Limb (tissue), 2 donors: ENCODE measurements around the gene TRIP4.
"Not testable (repeated sequence)": the region's sequence is repeated elsewhere in the genome, so short reads cannot be mapped to it uniquely, and the experiment has no call there.

Experiments
- DNase-seq, 2 donors: peaks; one replicate each; pipeline ENCODE4 v3.0.0-alpha.2; 2016; ENCODE audit errors: extremely low spot score in 2 of 2

The TRIP4 gene

DNA sequence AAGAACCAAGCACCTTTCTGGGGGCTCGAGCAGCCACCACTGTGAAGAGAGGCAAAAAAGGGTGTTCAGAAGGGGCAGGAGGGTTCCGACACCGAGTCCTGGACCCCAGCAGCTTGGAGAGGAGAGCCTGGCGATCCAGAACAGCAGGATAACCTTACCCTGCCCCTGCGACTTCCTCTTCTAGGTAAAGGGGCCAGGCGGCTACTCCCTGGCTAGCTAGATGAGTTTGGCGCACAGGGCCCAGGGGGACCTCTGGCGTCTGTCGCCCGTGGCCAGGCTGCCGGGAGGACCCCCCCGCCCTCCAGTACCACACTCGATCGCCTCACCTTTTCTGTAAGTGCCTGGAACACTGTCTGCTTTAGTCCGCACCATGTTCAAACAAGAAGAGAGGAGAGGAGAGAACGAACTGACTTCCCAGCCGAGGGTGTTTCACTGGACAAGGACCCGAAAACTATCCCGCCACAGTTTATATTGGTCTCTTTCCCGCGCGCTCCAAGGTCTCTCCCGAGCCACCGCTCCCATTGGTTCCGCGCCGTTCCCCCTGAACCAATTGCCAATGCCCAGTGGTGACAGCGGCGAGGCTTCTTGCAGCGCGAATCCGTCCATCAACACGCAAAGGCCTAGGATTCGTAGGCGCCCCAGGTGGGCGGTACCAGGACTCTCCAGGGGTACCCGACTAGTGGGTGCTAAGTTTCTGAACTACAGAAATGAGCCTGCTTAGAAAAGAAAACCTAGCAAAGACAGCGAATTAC lies 6.5 kb upstream of the TRIP4 start, which contains the start of gene PCLAF:
TSS of gene PCLAF (minus strand) at position 442 of the 752 bp plus-strand sequence. CDS start at position 372, 70 bp downstream.
- DNase-seq: peak; percentile 93 to 97

DNA sequence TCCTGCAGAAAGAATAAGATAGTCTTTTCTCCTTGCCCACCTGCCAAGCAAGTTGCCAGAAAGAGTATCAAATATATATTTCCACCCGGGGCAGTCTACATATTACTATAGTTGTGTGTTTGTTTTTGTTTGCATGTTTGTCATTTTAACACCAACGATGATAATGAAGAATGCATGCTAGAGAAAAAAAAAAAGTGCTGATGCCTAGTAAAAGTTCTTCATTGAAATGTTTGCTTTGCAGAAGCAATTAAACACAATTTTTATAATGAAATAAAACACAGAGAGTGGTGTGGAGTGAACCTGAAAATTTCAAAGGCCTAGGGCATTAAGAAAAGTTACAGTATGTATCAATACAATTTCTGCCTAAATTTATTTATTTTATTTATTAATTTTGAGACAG lies 3.9 kb upstream of the TRIP4 start:
- DNase-seq: no peak

DNA sequence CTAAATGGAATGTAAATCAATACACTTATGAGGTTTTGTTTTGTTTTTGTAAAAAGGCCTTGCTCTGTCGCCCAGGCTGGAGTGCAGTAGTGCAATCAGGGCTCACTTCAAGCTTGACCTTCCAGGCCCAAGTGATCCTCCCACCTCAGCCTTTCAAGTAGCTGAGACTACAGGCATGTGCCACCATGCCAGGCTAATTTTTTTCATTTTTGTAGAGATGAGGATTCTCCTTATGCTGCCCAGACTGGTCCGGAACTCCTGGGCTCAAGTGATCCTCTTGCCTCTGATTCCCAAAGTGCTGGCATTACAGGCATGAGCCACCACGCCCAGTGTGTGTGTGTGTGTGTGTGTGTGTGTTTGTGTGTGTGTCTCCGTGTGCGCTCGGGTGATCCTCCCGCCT lies 1.3 kb upstream of the TRIP4 start:
- no peak for DNase-seq

DNA sequence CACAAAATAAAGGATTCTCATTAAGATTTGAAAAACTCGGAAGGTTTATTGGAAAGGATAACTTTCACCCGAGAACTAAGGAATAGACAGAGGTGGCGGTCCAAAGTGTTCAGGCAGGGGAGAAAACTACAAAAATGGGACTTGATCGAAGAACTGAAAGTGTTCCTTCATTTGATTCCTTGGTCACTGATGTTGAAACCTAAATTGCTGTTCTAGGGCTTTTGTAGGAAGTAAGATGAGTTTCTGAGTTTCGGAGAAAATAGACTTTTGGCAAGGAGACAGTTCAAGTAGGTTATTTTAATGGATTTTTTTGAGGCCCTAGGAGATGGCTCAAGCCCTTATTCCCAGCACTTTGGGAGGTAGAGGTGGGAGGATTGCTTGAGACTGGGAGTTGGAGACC lies 1.4 kb downstream of the TRIP4 start:
- DNase-seq: no peak

DNA sequence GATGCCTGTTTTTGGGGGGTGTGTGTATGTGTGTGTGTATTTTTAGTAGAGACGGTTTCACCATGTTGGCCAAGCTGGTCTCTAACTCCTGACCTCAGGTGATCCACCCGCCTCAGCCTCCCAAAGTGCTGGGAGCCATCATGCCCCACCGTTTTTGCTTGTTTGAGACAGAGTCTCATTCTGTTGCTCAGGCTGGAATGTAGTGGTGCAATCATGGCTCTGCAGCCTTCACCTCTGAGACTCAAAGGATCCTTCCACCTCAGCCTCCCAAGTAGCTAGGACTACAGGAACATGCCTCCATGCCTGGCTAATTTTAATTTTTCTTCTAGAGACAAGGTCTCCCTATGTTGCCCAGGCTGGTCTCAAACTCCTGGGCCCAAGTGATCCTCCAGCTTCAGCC lies 4.8 kb downstream of the TRIP4 start:
- not testable (repeated sequence) for DNase-seq

DNA sequence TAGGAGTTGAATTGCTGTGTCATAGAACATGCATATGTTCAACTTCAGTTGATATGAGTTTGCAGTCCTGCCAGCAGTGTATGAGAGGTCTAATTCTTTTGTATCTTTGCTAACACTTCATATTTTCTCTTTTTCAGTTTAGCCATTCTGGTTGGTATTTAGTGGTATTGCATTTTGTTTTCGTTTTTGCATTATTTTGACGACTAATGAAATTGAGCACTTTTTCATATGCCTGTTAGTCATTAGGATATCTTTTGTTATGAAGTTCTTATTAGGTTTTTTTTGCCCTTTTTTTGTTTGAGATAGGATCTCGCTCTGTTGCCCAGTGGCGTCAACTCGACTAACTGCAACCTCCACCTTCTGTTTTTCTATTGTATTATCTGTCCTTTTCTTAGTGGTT lies 9.2 kb downstream of the TRIP4 start:
- DNase-seq: no peak

DNA sequence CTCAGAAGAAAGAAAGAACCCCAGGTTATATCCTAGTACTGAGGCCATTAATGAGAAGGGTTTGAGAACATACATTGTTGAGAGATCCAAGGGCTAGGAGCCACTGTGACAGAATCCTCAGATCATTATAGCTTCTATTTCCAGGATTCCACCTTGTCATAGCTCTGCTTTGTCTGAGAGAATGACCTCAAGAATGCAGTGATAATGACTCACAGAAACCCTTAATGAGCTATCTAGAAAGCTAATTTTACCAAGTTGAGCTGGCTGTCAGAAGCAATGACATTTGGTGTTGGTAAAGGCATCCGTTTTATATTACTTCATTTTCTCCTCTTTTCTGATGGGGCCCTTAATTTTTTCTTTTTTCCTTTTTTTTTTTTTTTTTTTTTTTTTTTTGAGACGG lies 10.9 kb downstream of the TRIP4 start:
- DNase-seq: no peak

DNA sequence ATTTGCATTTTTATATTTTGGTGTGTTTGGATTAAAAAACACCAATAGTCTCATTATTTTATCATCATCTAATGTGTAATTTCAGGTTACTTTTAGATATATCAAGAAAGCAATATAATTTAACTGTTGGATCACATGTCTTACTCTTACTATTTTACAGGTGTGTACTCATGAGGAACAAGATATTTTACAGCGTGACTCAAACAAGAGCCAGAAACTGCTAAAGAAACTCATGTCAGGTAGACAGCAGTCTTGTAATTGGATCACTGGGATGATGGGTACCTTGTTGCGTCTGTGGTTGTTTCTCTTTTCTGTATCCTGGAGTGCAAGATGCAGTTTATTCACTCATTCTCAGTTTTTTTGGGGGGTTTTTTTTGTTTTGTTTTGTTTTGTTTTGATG lies 12.9 kb downstream of the TRIP4 start:
- no peak for DNase-seq

DNA sequence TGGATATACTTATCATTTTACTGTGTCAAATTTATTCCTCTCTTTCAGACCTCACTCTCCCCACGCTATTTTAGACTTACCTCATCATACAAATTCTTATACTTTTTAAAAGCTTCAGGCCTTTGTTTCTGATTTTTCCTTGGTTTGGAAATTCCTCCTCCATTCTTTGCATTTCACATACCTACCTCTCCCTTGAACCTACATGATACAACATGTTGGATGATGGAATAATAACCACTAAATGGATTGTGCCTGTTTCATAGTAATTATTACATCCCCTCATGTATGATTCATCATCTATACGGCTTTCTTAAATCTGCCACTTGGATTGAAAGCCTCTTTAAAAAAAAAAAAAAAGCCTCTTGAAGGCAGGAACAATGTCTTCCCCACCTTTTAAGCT lies 24.6 kb downstream of the TRIP4 start:
- no peak for DNase-seq

DNA sequence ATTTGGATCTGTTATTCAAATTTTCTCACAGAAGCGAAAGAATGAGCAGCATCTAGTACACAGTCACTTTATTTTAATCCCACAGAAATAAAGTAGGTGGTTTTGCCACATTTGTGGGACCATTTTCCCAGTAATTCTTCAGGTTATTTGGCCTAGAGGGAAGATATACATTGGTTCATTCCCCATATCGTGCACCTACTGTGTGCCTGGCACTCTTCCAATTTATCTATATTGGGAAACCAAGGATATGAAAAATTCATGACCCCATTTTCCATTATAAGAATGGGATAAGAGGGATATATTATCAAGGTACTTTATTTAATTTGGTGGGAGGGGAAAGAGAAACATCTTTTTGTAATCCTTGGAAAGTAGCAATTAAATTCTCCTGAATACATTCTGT lies 35.1 kb downstream of the TRIP4 start:
- DNase-seq: no peak

DNA sequence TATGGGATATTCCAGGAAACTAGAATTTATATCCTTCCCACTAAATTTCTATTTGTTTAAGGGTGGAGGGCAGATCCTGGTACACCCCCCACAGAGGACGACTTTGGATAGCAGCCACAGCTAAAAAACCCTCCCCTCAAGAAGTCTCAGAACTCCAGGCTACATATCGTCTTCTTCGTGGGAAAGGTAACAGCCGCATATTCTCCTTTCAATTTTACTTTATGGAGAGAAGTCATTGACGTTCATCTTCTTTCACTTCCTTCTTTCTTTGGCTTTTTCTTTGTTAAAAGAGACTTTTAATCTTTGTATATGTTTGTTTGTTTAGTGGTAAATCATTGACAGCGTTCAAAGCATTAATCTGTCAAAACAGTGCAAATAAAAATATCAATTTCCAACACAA lies 36.3 kb downstream of the TRIP4 start:
- DNase-seq: no peak

DNA sequence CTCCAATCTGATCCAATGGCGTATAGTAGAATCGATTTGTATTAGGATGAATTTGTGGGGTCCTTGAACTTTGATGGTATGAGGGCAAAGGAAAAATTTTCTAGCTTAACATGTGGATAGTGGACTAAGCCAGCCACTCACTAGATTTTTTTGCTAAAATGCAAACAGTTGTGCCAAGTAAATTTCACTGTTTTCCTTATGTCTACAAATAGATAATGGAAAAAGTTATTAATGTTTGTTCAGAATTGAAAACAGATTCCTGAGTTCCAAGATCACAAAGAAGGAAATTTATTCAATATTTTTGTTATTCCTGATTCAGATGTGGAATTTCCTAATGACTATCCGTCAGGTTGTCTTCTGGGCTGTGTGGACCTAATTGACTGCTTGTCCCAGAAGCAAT lies 37.6 kb downstream of the TRIP4 start:
- no peak for DNase-seq

DNA sequence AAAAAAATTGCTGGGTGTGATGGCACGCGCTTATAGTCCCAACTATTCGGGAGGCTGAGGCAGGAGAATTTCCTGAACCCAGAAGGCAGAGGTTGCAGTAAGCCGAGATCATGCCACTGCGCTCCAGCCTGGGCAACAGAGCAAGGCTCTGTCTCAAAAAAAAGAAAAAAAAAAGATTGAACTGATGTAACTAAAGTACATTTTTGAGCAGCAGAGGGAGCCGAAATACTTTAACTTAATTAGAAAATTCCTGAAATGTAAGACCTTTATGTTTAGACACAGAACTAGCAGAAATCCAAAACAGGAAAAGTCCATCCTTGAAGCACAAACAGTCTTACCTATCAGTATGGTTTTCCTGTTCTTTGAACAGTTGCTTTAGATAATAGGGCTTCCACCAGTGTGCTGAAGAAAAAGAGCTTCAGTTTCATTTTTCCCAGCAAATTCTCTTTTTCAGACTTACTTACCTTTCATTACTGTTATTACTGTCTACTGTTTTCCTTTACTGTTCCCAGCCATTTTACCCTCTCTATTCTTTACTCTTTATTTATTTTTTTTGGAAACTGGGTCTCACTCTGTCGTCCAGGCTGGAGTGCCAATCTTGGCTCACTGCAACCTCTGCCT lies 39.3 kb downstream of the TRIP4 start:
- DNase-seq: peak in 1 of 2 donors; percentile 37

DNA sequence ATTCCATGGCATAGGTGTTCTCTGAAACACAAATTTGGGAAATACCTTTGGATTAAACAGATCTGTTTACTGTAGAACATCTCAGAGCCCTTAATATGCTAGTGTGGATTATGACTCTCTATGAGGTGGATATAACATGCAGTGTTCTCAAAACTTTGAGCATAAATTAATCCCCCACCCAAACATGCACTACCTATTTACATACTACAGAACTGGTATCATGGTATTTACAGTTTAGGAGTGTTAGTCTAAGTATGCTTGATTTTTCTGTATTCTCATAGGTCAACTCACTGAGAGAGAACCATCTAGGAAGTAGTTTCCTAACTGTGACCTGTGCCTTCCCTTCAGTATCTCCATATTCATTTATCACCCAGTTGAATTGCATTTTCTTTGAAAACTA lies 41.8 kb downstream of the TRIP4 start:
- DNase-seq: no peak

DNA sequence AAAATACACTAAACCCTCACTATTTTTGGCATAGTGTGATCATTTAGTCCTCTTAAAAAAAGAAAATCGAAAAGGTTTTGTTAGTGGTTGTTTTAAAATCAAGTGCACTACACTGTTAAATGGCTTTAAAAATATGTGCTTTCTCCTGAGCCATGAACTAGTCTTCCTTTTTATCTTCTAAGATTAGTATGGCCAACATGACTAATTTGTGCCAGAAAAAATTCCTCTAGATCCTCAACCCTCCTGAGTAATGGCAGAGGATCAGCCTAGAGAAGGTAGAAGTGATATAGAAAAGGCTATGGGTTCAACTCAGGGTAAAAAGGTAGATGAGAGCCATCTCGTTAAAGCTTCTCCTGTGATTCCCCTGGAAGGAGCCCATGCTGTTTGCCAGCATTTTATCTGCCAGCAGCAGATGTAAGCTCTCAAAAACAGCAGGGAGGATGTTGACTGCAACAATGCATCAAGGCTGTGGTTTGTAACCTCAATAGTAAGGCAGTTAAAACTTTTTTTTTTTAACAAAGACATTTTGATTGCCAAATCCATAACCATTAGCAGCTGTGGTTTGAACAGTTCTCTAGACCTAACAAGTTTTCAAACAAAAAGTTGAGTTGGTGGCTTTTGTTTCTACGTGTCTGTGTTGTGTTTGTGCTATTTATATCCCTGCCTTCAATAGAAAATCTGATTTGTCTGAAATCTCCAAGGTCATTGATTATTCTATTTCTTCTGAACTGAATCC lies 42.5 kb downstream of the TRIP4 start:
- DNase-seq: peak; percentile 30 to 64

DNA sequence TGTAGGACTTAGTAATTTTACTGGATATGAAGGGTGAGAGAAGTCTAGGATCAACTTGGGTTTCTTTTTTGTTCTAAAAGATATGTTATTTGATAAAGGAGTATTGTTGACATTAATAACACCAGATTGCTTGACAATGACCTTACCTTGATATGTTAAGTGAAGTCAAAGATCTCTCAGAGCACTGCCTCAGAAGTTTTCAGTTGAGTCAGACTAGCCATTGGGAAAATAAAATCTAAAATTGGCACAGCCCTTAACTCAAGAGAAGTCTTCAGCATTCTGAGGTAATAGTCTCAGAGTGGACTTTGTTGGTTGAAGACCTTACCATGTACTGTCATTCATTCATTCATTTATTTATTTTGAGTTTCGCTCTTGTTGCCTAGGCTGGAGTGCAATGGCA lies 50.3 kb downstream of the TRIP4 start:
- DNase-seq: no peak

DNA sequence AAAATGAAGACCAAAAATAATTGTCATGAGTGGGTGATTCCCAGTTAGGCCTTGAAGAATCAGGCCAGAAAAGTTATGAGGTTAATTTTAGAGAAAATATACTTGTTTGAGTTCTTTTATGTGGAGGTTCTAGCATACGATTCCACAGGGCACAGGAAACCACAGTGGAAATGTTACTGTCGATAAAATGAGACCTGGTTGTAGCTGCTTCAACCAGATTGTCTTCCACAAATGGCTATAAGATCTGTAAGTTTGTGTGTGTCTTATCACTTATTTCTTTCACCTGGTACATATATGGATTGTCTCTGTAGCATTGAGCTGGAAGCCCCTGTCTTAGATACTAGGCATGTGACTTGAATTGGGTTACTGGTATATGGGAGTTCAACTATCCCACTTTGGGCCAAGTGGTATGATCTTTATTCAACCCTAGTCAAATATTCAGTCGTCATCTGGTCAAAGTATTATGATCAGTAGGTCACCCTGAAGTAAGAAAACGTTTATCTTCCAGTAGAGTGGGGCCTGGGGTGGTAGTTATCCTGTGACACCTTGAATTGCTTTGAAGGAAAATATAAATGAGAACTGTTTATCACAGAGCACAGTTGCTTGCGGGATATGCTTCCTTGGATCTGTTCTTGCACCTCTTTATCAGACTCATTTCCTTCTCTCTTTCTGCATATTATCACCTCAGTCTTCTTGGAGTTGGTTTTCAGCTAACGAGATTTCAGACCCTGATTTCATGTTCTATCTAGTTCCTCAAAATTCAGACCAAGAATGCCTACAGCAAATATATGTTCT lies 51.2 kb downstream of the TRIP4 start:
- DNase-seq: no peak

DNA sequence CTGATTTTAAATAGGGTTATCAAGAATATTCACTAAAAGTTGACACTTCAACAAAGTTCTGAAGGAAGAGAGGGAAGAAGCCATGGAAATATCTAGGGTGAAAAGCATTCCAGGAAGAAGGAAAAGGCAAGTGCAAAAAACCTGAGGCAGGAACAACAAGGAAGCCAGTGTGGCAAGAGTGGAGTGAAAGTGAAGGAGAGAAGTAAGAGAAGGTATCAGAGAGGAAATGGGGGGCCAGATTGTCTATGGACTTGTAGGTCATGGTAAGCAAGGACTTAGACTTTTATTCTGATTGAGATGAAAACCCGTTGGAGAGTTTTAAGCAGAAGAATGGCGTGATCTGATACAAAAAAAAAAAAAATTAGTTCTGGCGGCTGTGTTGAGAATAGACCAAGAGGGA lies 54.2 kb downstream of the TRIP4 start:
- no peak for DNase-seq

DNA sequence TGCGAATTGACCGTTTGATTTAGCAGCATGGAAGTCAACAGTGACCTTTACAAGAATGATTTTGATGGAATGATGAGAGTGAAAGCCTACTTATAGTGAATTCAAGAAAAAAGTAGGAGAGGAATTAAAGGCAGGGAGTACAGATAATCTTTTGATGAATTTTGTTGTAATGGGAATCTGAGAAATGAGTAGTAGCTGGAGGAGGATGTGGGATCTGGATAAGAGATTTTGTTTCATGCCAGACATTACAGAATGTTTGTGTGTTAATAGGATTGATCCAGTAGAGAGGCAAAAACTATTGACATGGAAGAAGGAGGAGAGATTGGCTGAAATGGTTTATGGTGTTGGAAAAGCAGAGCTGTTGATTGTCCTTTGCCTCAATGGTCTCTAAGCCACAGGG lies 55.4 kb downstream of the TRIP4 start:
- no peak for DNase-seq

DNA sequence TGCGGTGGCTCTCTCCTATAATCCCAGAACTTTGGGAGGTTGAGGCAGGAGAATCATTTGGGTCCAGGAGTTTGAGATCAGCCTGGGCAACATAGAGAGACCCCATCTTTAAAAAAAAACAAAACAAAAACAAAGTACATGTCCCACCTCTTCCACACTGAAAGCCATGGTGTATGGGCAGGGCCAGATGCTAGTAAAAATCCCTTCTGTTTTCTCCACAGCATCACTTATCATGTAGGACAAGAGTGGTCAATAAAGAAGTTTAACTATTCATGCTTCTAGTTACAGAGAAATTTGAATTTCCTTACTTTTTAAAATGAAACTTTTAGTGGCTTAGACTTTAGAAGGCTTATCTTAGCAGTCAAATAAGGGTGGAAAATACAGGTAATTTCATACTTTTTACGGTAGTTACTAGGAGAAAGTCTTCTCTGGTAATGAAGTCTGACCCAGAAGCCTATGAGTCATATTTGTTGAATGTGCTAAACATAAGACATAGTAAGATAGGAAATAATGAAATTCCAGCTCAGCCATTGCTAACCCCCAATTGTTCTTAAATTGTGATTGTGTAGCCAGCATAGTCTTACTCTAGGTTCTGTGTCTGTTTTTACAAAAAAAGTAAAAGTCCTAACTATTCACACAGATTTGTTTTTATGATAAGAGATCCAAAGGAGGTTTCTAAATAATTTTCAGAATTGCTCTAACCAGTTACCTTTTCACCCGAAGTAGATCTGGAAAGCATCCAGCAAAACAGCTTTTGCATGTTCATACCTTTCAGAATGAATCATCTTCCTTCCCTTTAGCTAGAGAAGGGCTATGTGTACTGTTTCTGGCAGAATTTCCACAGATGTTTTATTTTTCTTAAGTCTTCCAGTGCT lies 56.3 kb downstream of the TRIP4 start:
- DNase-seq: no peak

DNA sequence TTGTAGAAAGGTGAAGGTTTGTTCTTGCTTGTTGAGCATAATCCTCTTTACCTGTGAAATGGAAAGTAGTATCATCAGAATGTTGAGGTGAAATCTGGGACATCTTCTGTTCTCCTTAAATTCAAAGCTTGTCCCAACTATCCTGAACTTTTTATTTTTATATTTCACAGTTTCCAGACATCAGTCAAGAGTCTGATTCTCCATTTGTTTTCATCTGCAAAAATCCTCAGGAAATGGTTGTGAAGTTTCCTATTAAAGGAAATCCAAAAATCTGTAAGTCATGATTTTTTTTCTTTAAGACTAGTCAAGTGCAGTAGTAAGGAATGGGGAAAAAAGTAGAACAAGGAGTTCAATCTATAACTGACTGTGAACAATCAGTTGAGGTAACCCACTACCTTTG lies 57.2 kb downstream of the TRIP4 start:
- DNase-seq: no peak
